OCI-LY1 (cell line): ENCODE results near the gene AEBP1.

ENCODE experiments used
- EZH2 ChIP-seq: fragments of 200-600 bp; sonication (generic), shearing (Covaris generic); IDR thresholded peaks from 2 replicates; pipeline ENCODE4 v1.8.0; 2017; ENCODE audit warnings: borderline replicate concordance, mixed run types, mild to moderate bottlenecking, antibody characterized with exemption, low read length, moderate library complexity, mixed read lengths
- TF ChIP-seq, protein P1 (sequence below): fragments of 200-600 bp; sonication (generic), shearing (Covaris generic); IDR thresholded peaks from 2 replicates; pipeline ENCODE4 v1.5.1; 2017; ENCODE audit warnings: mild to moderate bottlenecking, antibody characterized with exemption, low read length, moderate library complexity, mixed read lengths

DNA sequence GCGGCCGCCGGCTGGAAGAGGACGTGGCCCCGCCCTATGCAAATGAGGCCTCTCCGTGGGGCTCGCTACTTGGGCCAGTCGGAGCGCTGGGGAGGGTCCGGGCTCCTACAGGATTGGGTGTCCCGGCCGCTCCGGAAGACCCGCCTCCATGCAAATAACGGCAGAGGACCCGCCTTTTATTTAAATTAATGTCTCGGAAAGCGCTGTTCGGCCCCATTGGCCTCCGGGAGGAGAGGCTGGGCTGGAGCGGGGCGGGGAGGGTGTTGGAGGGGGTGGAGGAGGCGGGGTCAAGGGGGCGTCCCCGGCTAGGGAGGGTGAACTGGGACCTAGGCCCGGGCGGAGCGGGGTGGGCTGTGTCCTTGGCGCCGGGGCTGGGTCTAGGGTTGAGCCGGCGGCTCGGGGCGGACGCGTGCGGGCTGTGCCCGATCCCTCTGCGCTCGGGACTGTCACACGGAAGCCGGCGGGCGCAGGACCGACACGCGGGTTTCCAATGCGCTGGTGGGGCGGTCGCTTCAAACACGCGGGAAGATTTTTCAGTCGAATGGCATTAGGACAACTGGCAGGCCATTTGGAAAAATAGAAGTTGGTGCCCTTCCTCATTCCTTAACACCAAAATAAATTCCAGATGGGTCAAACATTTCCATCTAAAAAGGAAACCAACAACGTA is 21.5 kb upstream of the AEBP1 start:
- TF ChIP-seq, protein P1, sequence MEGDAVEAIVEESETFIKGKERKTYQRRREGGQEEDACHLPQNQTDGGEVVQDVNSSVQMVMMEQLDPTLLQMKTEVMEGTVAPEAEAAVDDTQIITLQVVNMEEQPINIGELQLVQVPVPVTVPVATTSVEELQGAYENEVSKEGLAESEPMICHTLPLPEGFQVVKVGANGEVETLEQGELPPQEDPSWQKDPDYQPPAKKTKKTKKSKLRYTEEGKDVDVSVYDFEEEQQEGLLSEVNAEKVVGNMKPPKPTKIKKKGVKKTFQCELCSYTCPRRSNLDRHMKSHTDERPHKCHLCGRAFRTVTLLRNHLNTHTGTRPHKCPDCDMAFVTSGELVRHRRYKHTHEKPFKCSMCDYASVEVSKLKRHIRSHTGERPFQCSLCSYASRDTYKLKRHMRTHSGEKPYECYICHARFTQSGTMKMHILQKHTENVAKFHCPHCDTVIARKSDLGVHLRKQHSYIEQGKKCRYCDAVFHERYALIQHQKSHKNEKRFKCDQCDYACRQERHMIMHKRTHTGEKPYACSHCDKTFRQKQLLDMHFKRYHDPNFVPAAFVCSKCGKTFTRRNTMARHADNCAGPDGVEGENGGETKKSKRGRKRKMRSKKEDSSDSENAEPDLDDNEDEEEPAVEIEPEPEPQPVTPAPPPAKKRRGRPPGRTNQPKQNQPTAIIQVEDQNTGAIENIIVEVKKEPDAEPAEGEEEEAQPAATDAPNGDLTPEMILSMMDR, result no peak
- TF ChIP-seq EZH2, result no peak
